ENCODE results near the gene CHRM1. TPM values are rescaled to one million over a fixed set of nuclear protein-coding genes. Genes with fewer than 3 reads are reported as not detected.

Gene CHRM1
- total RNA-seq, 2 donors from 2014 or later = not detected

- ATAC-seq = no peak
- DNase-seq = no peak
- intact Hi-C loops (cut with DNase I) = no loop called here
Measured at GRCh38 chr11:62928011-62928410, 6.8 kb upstream of the CHRM1 start.

- no peak for ATAC-seq
- intact Hi-C loops (cut with DNase I) = no loop called here
- no peak for DNase-seq
Measured at GRCh38 chr11:62926680-62927455, 5.7 kb upstream of the CHRM1 start.

- ATAC-seq (peak; percentile 28 to 32), DNase-seq (no peak)
- intact Hi-C loops (cut with DNase I) = no loop called here
Measured at GRCh38 chr11:62925745-62926679, 4.8 kb upstream of the CHRM1 start.

GRCh38 chr11:62925308-62925707, 4.1 kb upstream of the CHRM1 start:
- ATAC-seq = no peak

GRCh38 chr11:62923601-62924411, 2.6 kb upstream of the CHRM1 start:
- DNase-seq = no peak
- no peak for ATAC-seq
- intact Hi-C loops (cut with DNase I) = no loop called here

More at GRCh38 chr11:62925308-62925707, 4.1 kb upstream of the CHRM1 start:
- intact Hi-C loops (cut with DNase I) = no loop called here
- no peak for DNase-seq

GRCh38 chr11:62922653-62923431, 1.7 kb upstream of the CHRM1 start:
- ATAC-seq = peak in 1 of 2 donors; percentile 14
- intact Hi-C loops (cut with DNase I) = no loop called here
- no peak for DNase-seq

GRCh38 chr11:62922189-62922589, 1.0 kb upstream of the CHRM1 start:
- ATAC-seq (no peak), DNase-seq (no peak)
- intact Hi-C loops (cut with DNase I) = no loop called here

GRCh38 chr11:62921573-62922188, 518 bp upstream of the CHRM1 start:
- intact Hi-C loops (cut with DNase I) = no loop called here
- DNase-seq (no peak), ATAC-seq (peak; percentile 13 to 25)

GRCh38 chr11:62919898-62920640, 1.1 kb downstream of the CHRM1 start:
- intact Hi-C loops (cut with DNase I) = no loop called here
- ATAC-seq = no peak
- no peak for DNase-seq

GRCh38 chr11:62919476-62919875, 1.7 kb downstream of the CHRM1 start:
- intact Hi-C loops (cut with DNase I) = no loop called here
- ATAC-seq (no peak), DNase-seq (no peak)

- intact Hi-C loops (cut with DNase I) = no loop called here
- no peak for DNase-seq
- no peak for ATAC-seq
Measured at GRCh38 chr11:62918531-62918930, 2.6 kb downstream of the CHRM1 start.

GRCh38 chr11:62917906-62918502, 3.2 kb downstream of the CHRM1 start:
- intact Hi-C loops (cut with DNase I) = no loop called here
- no peak for ATAC-seq
- DNase-seq = no peak

GRCh38 chr11:62914416-62914815, 6.7 kb downstream of the CHRM1 start:
- no peak for ATAC-seq
- intact Hi-C loops (cut with DNase I) = no loop called here
- no peak for DNase-seq

- intact Hi-C loops (cut with DNase I) = no loop called here
- DNase-seq (no peak), ATAC-seq (no peak)
Measured at GRCh38 chr11:62912268-62912667, 8.9 kb downstream of the CHRM1 start.

GRCh38 chr11:62911137-62912130, 9.7 kb downstream of the CHRM1 start:
- intact Hi-C loops (cut with DNase I) = no loop called here
- no peak for DNase-seq
- no peak for ATAC-seq
